SK-N-SH treated with all-trans-retinoic acid at 6 μM for 48 hours (cell line): Measurements from ENCODE around the gene CLEC7A.

Experiments used
- ATAC-seq: fragments of 200-7000 bp; cut with Tn5 transposase; 3 replicates; pipeline ENCODE4 v1.9.1; 2020; ENCODE audit warnings: mild to moderate bottlenecking, moderate library complexity
- ARNTL ChIP-seq: fragments of 450-650 bp; formaldehyde crosslinking; IDR thresholded peaks from 2 replicates; pipeline ENCODE4 v1.5.0; 2020; ENCODE audit warnings: low read depth, mild to moderate bottlenecking, moderate library complexity, borderline replicate concordance
- BACH2 ChIP-seq: fragments of 250-450 bp; sonication (Bioruptor Pico); IDR thresholded peaks from 2 replicates; pipeline ENCODE4 v1.9.0; 2021; ENCODE audit warnings: mild to moderate bottlenecking, borderline replicate concordance
- CSDC2 ChIP-seq: fragments of 250-450 bp; sonication (Bioruptor Pico); IDR thresholded peaks from 2 replicates; pipeline ENCODE4 v1.5.0; 2020; ENCODE audit warnings: mild to moderate bottlenecking, moderate library complexity
- GLIS3 ChIP-seq: fragments of 250-450 bp; sonication (Bioruptor Pico); IDR thresholded peaks from 2 replicates; pipeline ENCODE4 v1.5.0; 2020; ENCODE audit warnings: mild to moderate bottlenecking, moderate library complexity
- ISL1 ChIP-seq: fragments of 250-450 bp; sonication (Bioruptor Pico); IDR thresholded peaks from 2 replicates; pipeline ENCODE4 v2.1.2; 2022; ENCODE audit warnings: mild to moderate bottlenecking, moderate library complexity
- PPARA ChIP-seq: fragments of 250-450 bp; sonication (Bioruptor Pico); IDR thresholded peaks from 2 replicates; pipeline ENCODE4 v1.5.0; 2020; ENCODE audit warnings: mild to moderate bottlenecking, borderline replicate concordance
- RARB ChIP-seq: fragments of 250-450 bp; sonication (Bioruptor Pico); IDR thresholded peaks from 2 replicates; pipeline ENCODE4 v1.8.0; 2021; ENCODE audit warnings: mild to moderate bottlenecking, moderate library complexity
- SNAI2 ChIP-seq: fragments of 250-450 bp; sonication (Bioruptor Pico); IDR thresholded peaks from 2 replicates; pipeline ENCODE4 v1.5.0; 2020; ENCODE audit warnings: mild to moderate bottlenecking, moderate library complexity
- TCF4 ChIP-seq: fragments of 250-450 bp; sonication (Bioruptor Pico); IDR thresholded peaks from 2 replicates; pipeline ENCODE4 v1.8.0; 2021; ENCODE audit warnings: mild to moderate bottlenecking, moderate library complexity, borderline replicate concordance
- TOX ChIP-seq: fragments of 250-450 bp; sonication (Bioruptor Pico); IDR thresholded peaks from 2 replicates; pipeline ENCODE4 v1.8.0; 2021; ENCODE audit warnings: mild to moderate bottlenecking, moderate library complexity, borderline replicate concordance
- ZC3H10 ChIP-seq: fragments of 250-450 bp; sonication (Bioruptor Pico); IDR thresholded peaks from 2 replicates; pipeline ENCODE4 v1.5.1; 2021; ENCODE audit warnings: mild to moderate bottlenecking, moderate library complexity
- ZFP3 ChIP-seq: fragments of 250-450 bp; sonication (Bioruptor Pico); IDR thresholded peaks from 2 replicates; pipeline ENCODE4 v1.5.0; 2020; ENCODE audit warnings: mild to moderate bottlenecking, moderate library complexity
- ZFP30 ChIP-seq: fragments of 450-650 bp; formaldehyde crosslinking; IDR thresholded peaks from 2 replicates; pipeline ENCODE4 v1.5.0; 2022; ENCODE audit warnings: mild to moderate bottlenecking, moderate library complexity
- ZNF565 ChIP-seq: fragments of 450-650 bp; formaldehyde crosslinking; conservative IDR thresholded peaks from 2 replicates; pipeline ENCODE4 v1.5.0; 2020; ENCODE audit warnings: low read depth, mild to moderate bottlenecking, moderate library complexity
- ZNF70 ChIP-seq: fragments of 450-650 bp; formaldehyde crosslinking; IDR thresholded peaks from 2 replicates; pipeline ENCODE4 v1.5.0; 2020; ENCODE audit warnings: mild to moderate bottlenecking, moderate library complexity
- ZNF8 ChIP-seq: fragments of 450-650 bp; formaldehyde crosslinking; IDR thresholded peaks from 2 replicates; pipeline ENCODE4 v1.5.0; 2020; ENCODE audit warnings: mild to moderate bottlenecking, moderate library complexity
- TF ChIP-seq, protein P1 (sequence below): fragments of 250-450 bp; sonication (Bioruptor Pico); IDR thresholded peaks from 2 replicates; pipeline ENCODE4 v1.8.0; 2020; ENCODE audit warnings: mild to moderate bottlenecking, moderate library complexity, borderline replicate concordance
- TF ChIP-seq, protein P2 (sequence below): fragments of 250-450 bp; sonication (Bioruptor Pico); IDR thresholded peaks from 2 replicates; pipeline ENCODE4 v1.8.0; 2021; ENCODE audit warnings: low read depth, mild to moderate bottlenecking, moderate library complexity, borderline replicate concordance
- TF ChIP-seq, protein P3 (sequence below): fragments of 250-450 bp; sonication (Bioruptor Pico); IDR thresholded peaks from 2 replicates; pipeline ENCODE4 v1.5.0; 2020; ENCODE audit warnings: mild to moderate bottlenecking, moderate library complexity
- TF ChIP-seq, protein P4 (sequence below): fragments of 250-450 bp; sonication (Bioruptor Pico); IDR thresholded peaks from 2 replicates; pipeline ENCODE4 v1.5.1; 2020; ENCODE audit warnings: low read depth, mild to moderate bottlenecking, moderate library complexity

The CLEC7A gene

DNA sequence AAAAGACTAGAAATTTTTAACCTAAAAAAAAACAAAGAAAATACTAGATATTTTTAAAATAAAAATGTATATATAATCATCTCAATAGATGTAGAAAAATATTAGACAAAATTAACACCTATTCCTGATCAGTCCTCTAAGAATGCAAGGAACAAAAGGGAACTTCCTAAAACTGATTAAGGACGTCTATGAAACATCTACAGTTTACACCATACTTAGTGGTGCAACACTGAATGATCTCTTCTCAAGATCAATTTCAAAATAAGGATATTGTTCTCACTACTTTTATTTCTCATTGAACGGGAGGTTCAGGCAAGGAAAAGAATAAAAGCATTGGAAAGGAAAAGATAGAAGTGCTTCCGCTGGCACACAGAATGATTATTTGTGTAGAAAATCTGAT, 26.0 kb upstream of the CLEC7A start:
- no peak for ATAC-seq
- TF ChIP-seq, protein P1, sequence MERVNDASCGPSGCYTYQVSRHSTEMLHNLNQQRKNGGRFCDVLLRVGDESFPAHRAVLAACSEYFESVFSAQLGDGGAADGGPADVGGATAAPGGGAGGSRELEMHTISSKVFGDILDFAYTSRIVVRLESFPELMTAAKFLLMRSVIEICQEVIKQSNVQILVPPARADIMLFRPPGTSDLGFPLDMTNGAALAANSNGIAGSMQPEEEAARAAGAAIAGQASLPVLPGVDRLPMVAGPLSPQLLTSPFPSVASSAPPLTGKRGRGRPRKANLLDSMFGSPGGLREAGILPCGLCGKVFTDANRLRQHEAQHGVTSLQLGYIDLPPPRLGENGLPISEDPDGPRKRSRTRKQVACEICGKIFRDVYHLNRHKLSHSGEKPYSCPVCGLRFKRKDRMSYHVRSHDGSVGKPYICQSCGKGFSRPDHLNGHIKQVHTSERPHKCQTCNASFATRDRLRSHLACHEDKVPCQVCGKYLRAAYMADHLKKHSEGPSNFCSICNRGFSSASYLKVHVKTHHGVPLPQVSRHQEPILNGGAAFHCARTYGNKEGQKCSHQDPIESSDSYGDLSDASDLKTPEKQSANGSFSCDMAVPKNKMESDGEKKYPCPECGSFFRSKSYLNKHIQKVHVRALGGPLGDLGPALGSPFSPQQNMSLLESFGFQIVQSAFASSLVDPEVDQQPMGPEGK (CRISPR knock-in tag) = no peak
- no peak for TF ChIP-seq CSDC2
- TF ChIP-seq ZC3H10 (CRISPR knock-in tag) = no peak
- TF ChIP-seq ZNF565 (CRISPR knock-in tag) = no peak
- no peak for TF ChIP-seq TOX (CRISPR knock-in tag)
- no peak for TF ChIP-seq ZNF70 (CRISPR knock-in tag)

DNA sequence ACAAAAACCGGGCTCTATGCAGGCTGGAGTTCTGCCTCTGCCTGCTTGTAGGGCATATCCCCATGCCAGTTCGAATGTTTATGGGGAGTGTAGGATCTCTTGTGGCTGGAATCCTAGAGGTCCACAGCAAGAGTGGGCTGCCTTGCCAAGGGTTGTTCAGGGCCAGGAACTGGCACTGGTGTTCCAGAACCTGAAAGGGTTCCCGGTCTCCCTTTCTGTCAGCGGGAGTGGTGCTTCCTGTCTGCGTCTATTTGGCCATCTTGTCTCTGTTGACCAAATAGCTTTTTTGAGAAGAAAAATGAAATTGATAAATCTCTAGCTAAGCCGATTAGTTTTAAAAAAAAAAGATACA, 24.1 kb upstream of the CLEC7A start:
- peak; percentile 27; the same call in 2 of the 3 replicates for ATAC-seq
- TF ChIP-seq CSDC2 = no peak
- TF ChIP-seq ZFP3 = no peak
- TF ChIP-seq ZNF565 (CRISPR knock-in tag) = no peak

DNA sequence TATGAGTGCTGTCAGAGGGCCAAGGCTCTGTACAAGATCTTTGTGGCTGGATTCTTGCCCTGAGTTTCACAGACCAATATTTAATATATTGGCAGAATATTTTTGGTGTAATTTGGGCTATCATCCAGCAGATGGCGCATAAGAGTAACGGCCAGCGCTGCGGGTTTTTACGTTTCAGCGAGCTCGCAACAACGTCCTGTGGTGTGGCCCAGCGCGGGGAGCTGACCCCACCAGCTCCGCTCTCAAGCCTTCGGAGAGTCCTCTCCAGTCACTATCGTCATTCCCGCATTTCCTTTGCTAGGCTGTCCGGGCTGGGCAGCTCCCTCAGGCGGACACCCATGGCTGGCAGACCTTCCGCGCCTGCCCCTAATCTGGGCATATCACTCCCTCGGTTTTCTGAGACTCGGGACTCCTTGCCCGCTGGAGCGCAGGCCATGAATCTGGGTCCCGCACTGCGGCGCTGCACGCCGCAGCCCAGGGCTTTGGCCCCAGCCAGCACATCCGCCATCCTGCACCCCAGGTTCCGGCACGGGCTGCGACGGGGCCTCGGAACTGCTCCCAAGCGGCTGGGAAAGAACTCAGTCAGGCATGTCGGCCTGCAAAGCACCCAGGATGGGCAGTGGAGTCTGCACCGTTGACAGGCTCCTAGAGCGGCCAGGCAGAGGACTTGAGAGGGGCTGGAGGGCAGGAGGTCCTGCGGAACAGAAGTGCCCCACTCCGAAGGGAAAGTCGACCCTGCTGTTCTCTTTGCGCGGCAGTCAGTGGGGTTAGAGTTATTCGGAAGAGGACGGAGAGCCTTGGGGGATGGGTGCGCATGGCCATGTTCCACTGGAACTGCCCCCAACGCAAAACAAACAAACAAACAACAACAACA, 23.5 kb upstream of the CLEC7A start:
- TF ChIP-seq SNAI2 (CRISPR knock-in tag) (no peak), ZNF565 (CRISPR knock-in tag) (no peak), ZNF8 (CRISPR knock-in tag) (no peak), ZC3H10 (CRISPR knock-in tag) (no peak), ZFP30 (CRISPR knock-in tag) (no peak), ARNTL (no peak), BACH2 (CRISPR knock-in tag) (no peak), ZFP3 (no peak), TCF4 (no peak), ZNF70 (CRISPR knock-in tag) (no peak)
- TF ChIP-seq, protein P2, sequence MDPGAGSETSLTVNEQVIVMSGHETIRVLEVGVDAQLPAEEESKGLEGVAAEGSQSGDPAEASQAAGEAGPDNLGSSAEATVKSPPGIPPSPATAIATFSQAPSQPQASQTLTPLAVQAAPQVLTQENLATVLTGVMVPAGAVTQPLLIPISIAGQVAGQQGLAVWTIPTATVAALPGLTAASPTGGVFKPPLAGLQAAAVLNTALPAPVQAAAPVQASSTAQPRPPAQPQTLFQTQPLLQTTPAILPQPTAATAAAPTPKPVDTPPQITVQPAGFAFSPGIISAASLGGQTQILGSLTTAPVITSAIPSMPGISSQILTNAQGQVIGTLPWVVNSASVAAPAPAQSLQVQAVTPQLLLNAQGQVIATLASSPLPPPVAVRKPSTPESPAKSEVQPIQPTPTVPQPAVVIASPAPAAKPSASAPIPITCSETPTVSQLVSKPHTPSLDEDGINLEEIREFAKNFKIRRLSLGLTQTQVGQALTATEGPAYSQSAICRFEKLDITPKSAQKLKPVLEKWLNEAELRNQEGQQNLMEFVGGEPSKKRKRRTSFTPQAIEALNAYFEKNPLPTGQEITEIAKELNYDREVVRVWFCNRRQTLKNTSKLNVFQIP = no peak
- TF ChIP-seq, protein P1 (CRISPR knock-in tag) = no peak
- TF ChIP-seq, protein P3, sequence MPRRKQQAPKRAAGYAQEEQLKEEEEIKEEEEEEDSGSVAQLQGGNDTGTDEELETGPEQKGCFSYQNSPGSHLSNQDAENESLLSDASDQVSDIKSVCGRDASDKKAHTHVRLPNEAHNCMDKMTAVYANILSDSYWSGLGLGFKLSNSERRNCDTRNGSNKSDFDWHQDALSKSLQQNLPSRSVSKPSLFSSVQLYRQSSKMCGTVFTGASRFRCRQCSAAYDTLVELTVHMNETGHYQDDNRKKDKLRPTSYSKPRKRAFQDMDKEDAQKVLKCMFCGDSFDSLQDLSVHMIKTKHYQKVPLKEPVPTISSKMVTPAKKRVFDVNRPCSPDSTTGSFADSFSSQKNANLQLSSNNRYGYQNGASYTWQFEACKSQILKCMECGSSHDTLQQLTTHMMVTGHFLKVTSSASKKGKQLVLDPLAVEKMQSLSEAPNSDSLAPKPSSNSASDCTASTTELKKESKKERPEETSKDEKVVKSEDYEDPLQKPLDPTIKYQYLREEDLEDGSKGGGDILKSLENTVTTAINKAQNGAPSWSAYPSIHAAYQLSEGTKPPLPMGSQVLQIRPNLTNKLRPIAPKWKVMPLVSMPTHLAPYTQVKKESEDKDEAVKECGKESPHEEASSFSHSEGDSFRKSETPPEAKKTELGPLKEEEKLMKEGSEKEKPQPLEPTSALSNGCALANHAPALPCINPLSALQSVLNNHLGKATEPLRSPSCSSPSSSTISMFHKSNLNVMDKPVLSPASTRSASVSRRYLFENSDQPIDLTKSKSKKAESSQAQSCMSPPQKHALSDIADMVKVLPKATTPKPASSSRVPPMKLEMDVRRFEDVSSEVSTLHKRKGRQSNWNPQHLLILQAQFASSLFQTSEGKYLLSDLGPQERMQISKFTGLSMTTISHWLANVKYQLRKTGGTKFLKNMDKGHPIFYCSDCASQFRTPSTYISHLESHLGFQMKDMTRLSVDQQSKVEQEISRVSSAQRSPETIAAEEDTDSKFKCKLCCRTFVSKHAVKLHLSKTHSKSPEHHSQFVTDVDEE (CRISPR knock-in tag) = no peak
- peak; percentile 96 for ATAC-seq

DNA sequence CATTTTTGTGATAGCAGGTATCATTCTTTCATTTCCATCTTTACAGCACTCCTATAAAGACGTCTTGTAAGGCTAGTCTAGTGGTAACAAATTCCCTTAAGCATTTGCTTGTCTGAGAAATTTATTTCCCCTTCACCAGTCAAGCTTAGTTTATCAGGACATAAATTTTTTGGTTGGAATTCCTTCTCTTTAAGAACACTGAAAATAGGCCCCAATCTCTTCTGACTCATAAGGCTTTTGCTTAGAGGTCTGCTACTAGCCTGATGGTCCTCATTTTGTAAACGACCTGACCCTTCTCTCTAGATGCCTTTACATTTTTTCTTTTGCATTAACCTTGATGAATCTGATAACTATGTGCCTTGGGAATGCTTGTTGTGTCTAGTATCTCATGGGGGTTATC, 21.6 kb upstream of the CLEC7A start:
- ATAC-seq = no peak
- TF ChIP-seq PPARA (CRISPR knock-in tag) = no peak
- TF ChIP-seq ARNTL = no peak
- no peak for TF ChIP-seq RARB (CRISPR knock-in tag)
- TF ChIP-seq, protein P3 (CRISPR knock-in tag) = no peak
- TF ChIP-seq ISL1 (CRISPR knock-in tag) = no peak
- TF ChIP-seq GLIS3 (CRISPR knock-in tag) = no peak
- TF ChIP-seq, protein P4, sequence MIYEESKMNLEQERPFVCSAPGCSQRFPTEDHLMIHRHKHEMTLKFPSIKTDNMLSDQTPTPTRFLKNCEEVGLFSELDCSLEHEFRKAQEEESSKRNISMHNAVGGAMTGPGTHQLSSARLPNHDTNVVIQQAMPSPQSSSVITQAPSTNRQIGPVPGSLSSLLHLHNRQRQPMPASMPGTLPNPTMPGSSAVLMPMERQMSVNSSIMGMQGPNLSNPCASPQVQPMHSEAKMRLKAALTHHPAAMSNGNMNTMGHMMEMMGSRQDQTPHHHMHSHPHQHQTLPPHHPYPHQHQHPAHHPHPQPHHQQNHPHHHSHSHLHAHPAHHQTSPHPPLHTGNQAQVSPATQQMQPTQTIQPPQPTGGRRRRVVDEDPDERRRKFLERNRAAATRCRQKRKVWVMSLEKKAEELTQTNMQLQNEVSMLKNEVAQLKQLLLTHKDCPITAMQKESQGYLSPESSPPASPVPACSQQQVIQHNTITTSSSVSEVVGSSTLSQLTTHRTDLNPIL (CRISPR knock-in tag) = no peak
- TF ChIP-seq, protein P2 = no peak
- TF ChIP-seq ZFP3 = no peak
- TF ChIP-seq CSDC2 = no peak
- TF ChIP-seq ZC3H10 (CRISPR knock-in tag) = no peak
- TF ChIP-seq TCF4 = no peak
